ENCODE results near the gene FERMT3. TPM values are rescaled to one million over a fixed set of nuclear protein-coding genes. Genes with fewer than 3 reads are reported as not detected.
"Not testable (repeated sequence)": the region's sequence is repeated elsewhere in the genome, so short reads cannot be mapped to it uniquely, and the experiment has no call there.

FERMT3 gene
- total RNA-seq, 1 donor from 2014 or later, result 15.7 TPM

GRCh38 chr11:64233913-64234586, 27.5 kb downstream of the FERMT3 start, which contains the start of gene VEGFB:
Gene VEGFB (plus strand): TSS chr11:64234584. CDS start chr11:64234834, 250 bp downstream.
- peak in 1 of 2 donors; percentile 78 for DNase-seq (ENCODE audit: low read depth in 2 of 2)

- peak in 1 of 2 donors; percentile 40 for DNase-seq (ENCODE audit: low read depth in 2 of 2)
These were observed 28.3 kb downstream of the FERMT3 start for GRCh38 chr11:64234647-64235379.

- no peak for DNase-seq (ENCODE audit: low read depth in 2 of 2)
These were observed 29.1 kb downstream of the FERMT3 start for GRCh38 chr11:64235437-64236161.

GRCh38 chr11:64237484-64237951, 31.0 kb downstream of the FERMT3 start:
- no peak for DNase-seq (ENCODE audit: low read depth in 2 of 2)

- DNase-seq (ENCODE audit: low read depth in 2 of 2), result no peak
These were observed 31.6 kb downstream of the FERMT3 start for GRCh38 chr11:64238076-64238475.

- no peak for DNase-seq (ENCODE audit: low read depth in 2 of 2)
These were observed 32.5 kb downstream of the FERMT3 start for GRCh38 chr11:64238999-64239398.

GRCh38 chr11:64239662-64240434, 33.3 kb downstream of the FERMT3 start:
- DNase-seq (ENCODE audit: low read depth in 2 of 2), result no peak

- DNase-seq (ENCODE audit: low read depth in 2 of 2), result peak; percentile 91 to 97
These were observed 34.1 kb downstream of the FERMT3 start, which contains the start of gene FKBP2 for GRCh38 chr11:64240435-64241240. Gene FKBP2 (plus strand): TSS chr11:64241095. CDS start chr11:64242388, 1,293 bp downstream.

- peak in 1 of 2 donors; percentile 96 for DNase-seq (ENCODE audit: low read depth in 2 of 2)
These were observed 34.6 kb downstream of the FERMT3 start for GRCh38 chr11:64241241-64241490.

GRCh38 chr11:64241491-64242374, 35.2 kb downstream of the FERMT3 start:
- peak in 1 of 2 donors; percentile 100 for DNase-seq (ENCODE audit: low read depth in 2 of 2)

- no peak for DNase-seq (ENCODE audit: low read depth in 2 of 2)
These were observed 36.8 kb downstream of the FERMT3 start for GRCh38 chr11:64243236-64243854.

- DNase-seq (ENCODE audit: low read depth in 2 of 2), result no peak
These were observed 37.6 kb downstream of the FERMT3 start for GRCh38 chr11:64244107-64244506.

GRCh38 chr11:64244966-64245365, 38.4 kb downstream of the FERMT3 start:
- DNase-seq (ENCODE audit: low read depth in 2 of 2), result no peak

- no peak for DNase-seq (ENCODE audit: low read depth in 2 of 2)
These were observed 38.9 kb downstream of the FERMT3 start for GRCh38 chr11:64245401-64245796.

GRCh38 chr11:64245797-64246620, 39.5 kb downstream of the FERMT3 start:
- DNase-seq (ENCODE audit: low read depth in 2 of 2), result peak in 1 of 2 donors; percentile 90

GRCh38 chr11:64246621-64246870, 40.0 kb downstream of the FERMT3 start:
- DNase-seq (ENCODE audit: low read depth in 2 of 2), result not testable (repeated sequence)

- DNase-seq (ENCODE audit: low read depth in 2 of 2), result peak; percentile 51 to 89
These were observed 40.6 kb downstream of the FERMT3 start, which contains the start of gene PPP1R14B for GRCh38 chr11:64246871-64247728. Gene PPP1R14B (minus strand): TSS chr11:64246943. CDS start chr11:64246673, 270 bp downstream.

All from dermis microvascular lymphatic vessel endothelial cell (primary cell).